ENCODE results near the gene PER1. TPM values are rescaled to one million over a fixed set of nuclear protein-coding genes. Genes with fewer than 3 reads are reported as not detected.

The PER1 gene
- total and polyA plus RNA-seq, 2 of the 13 experiments (the other 11 are each of a cell fraction or from before 2014, with no cell fraction given) = 2.6 to 3.6 TPM

DNA sequence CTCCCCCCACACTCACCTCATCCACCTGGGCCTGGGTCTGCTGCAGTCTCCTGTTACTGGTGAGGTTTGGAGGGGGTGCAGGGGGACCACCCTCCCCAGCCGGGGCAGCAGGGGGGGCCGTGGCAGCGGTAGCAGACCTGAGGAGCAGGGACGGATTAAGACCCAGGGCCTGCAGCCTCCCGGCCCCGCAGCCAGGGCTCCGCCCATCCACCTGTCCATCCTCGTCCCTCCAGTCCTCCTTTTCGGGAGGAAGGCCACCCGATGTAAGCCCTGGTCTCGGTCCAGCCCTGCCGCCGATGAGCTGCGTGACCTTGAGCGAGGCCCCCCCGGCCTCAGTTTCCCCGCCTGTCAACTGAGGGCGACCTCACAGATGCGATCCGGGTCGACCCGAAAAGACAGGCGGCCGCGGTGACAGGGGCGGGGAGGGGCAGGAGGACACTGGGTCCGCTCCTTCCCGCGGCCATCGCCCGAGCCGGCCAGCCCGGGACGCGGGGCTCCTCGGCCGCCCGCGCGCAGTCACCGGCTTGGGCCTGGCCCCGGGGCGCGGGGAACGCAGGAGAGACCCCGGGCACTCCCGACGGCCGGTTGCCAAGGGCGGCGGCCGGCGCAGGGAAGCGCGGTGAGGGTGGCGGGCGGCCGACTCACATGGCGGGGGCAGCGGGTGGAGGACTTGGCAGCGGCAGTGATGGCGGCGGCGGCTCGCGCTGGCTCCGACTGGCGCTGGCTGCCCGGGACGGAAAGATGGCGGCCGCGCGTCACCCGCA, 10.2 kb upstream of the PER1 start, which contains the start of gene VAMP2 (continued):
- TF ChIP-seq ZBTB20 (CRISPR knock-in tag; IDR thresholded peaks at IDR 0.05; ENCODE audit: borderline replicate concordance, low read depth) (no peak), TBP (CRISPR knock-in tag; IDR thresholded peaks at IDR 0.05) (0 out of 2 replicates have a peak, but pooled peaks have one; percentile 71), ZNF232 (CRISPR knock-in tag; IDR thresholded peaks at IDR 0.05; ENCODE audit: borderline replicate concordance) (no peak), POLR2AphosphoS5 (IDR thresholded peaks at IDR 0.05; ENCODE audit: low read depth, low read length) (peak; percentile 39; the same call in 1 of the 2 replicates), PHF8 (CRISPR knock-in tag; IDR thresholded peaks at IDR 0.05) (peak; percentile 73), ZNF431 (CRISPR knock-in tag; IDR thresholded peaks at IDR 0.05; ENCODE audit: borderline replicate concordance, low read depth) (0 out of 2 replicates have a peak, but pooled peaks have one; percentile 30), ZNF138 (CRISPR knock-in tag; IDR thresholded peaks at IDR 0.05; ENCODE audit: low read depth) (0 out of 2 replicates have a peak, but pooled peaks have one; percentile 23), ZSCAN12 (CRISPR knock-in tag; IDR thresholded peaks at IDR 0.05) (peak; percentile 55; the same call in 1 of the 2 replicates), CC2D1A (CRISPR knock-in tag; IDR thresholded peaks at IDR 0.05) (no peak), ATF7-NPFF (CRISPR knock-in tag; IDR thresholded peaks at IDR 0.05; ENCODE audit: low read depth) (peak; percentile 38; the same call in 1 of the 2 replicates), MYC (CRISPR knock-in tag; IDR thresholded peaks at IDR 0.05; ENCODE audit: borderline replicate concordance) (peak; percentile 17; the same call in 1 of the 2 replicates)
- TF ChIP-seq, protein P1, sequence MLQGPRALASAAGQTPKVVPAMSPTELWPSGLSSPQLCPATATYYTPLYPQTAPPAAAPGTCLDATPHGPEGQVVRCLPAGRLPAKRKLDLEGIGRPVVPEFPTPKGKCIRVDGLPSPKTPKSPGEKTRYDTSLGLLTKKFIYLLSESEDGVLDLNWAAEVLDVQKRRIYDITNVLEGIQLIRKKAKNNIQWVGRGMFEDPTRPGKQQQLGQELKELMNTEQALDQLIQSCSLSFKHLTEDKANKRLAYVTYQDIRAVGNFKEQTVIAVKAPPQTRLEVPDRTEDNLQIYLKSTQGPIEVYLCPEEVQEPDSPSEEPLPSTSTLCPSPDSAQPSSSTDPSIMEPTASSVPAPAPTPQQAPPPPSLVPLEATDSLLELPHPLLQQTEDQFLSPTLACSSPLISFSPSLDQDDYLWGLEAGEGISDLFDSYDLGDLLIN (CRISPR knock-in tag; IDR thresholded peaks at IDR 0.05; ENCODE audit: borderline replicate concordance) = 0 out of 2 replicates have a peak, but pooled peaks have one; percentile 6
- TF ChIP-seq, protein P2, sequence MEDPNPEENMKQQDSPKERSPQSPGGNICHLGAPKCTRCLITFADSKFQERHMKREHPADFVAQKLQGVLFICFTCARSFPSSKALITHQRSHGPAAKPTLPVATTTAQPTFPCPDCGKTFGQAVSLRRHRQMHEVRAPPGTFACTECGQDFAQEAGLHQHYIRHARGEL (CRISPR knock-in tag; IDR thresholded peaks at IDR 0.05) = no peak
- TF ChIP-seq, protein P3, sequence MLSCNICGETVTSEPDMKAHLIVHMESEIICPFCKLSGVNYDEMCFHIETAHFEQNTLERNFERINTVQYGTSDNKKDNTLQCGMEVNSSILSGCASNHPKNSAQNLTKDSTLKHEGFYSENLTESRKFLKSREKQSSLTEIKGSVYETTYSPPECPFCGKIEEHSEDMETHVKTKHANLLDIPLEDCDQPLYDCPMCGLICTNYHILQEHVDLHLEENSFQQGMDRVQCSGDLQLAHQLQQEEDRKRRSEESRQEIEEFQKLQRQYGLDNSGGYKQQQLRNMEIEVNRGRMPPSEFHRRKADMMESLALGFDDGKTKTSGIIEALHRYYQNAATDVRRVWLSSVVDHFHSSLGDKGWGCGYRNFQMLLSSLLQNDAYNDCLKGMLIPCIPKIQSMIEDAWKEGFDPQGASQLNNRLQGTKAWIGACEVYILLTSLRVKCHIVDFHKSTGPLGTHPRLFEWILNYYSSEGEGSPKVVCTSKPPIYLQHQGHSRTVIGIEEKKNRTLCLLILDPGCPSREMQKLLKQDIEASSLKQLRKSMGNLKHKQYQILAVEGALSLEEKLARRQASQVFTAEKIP (CRISPR knock-in tag; IDR thresholded peaks at IDR 0.05; ENCODE audit: borderline replicate concordance) = no peak
- TF ChIP-seq, protein P4, sequence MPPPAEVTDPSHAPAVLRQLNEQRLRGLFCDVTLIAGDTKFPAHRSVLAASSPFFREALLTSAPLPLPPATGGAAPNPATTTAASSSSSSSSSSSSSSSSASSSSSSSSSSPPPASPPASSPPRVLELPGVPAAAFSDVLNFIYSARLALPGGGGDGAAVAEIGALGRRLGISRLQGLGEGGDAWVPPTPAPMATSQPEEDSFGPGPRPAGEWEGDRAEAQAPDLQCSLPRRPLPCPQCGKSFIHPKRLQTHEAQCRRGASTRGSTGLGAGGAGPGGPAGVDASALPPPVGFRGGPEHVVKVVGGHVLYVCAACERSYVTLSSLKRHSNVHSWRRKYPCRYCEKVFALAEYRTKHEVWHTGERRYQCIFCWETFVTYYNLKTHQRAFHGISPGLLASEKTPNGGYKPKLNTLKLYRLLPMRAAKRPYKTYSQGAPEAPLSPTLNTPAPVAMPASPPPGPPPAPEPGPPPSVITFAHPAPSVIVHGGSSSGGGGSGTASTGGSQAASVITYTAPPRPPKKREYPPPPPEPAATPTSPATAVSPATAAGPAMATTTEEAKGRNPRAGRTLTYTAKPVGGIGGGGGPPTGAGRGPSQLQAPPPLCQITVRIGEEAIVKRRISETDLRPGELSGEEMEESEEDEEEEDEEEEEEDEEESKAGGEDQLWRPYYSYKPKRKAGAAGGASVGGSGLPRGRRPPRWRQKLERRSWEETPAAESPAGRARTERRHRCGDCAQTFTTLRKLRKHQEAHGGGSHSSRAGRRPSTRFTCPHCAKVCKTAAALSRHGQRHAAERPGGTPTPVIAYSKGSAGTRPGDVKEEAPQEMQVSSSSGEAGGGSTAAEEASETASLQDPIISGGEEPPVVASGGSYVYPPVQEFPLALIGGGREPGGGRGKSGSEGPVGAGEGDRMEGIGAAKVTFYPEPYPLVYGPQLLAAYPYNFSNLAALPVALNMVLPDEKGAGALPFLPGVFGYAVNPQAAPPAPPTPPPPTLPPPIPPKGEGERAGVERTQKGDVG (CRISPR knock-in tag; IDR thresholded peaks at IDR 0.05; ENCODE audit: borderline replicate concordance) = 0 out of 2 replicates have a peak, but pooled peaks have one; percentile 44
- TF ChIP-seq, protein P5, sequence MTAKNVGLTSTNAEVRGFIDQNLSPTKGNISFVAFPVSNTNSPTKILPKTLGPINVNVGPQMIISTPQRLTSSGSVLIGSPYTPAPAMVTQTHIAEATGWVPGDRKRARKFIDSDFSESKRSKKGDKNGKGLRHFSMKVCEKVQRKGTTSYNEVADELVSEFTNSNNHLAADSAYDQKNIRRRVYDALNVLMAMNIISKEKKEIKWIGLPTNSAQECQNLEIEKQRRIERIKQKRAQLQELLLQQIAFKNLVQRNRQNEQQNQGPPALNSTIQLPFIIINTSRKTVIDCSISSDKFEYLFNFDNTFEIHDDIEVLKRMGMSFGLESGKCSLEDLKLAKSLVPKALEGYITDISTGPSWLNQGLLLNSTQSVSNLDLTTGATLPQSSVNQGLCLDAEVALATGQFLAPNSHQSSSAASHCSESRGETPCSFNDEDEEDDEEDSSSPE (CRISPR knock-in tag; IDR thresholded peaks at IDR 0.05) = peak; percentile 7; the same call in 1 of the 2 replicates
- TF ChIP-seq, protein P6, sequence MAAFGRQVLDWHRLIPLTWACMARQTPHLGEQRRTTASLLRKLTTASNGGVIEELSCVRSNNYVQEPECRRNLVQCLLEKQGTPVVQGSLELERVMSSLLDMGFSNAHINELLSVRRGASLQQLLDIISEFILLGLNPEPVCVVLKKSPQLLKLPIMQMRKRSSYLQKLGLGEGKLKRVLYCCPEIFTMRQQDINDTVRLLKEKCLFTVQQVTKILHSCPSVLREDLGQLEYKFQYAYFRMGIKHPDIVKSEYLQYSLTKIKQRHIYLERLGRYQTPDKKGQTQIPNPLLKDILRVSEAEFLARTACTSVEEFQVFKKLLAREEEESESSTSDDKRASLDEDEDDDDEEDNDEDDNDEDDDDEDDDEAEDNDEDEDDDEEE (CRISPR knock-in tag; IDR thresholded peaks at IDR 0.05) = 0 out of 2 replicates have a peak, but pooled peaks have one; percentile 59
- TF ChIP-seq, protein P7, sequence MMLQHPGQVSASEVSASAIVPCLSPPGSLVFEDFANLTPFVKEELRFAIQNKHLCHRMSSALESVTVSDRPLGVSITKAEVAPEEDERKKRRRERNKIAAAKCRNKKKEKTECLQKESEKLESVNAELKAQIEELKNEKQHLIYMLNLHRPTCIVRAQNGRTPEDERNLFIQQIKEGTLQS (CRISPR knock-in tag; IDR thresholded peaks at IDR 0.05) = 0 out of 2 replicates have a peak, but pooled peaks have one; percentile 23

Measured in HepG2 (cell line).